GF-D8 (cell line): ENCODE data around the gene P2RY11.

Experiments used
- DNase-seq: peaks from one replicate; lab custom pipeline; 2025; lab: John Stamatoyannopoulos, UW

Gene P2RY11

DNA sequence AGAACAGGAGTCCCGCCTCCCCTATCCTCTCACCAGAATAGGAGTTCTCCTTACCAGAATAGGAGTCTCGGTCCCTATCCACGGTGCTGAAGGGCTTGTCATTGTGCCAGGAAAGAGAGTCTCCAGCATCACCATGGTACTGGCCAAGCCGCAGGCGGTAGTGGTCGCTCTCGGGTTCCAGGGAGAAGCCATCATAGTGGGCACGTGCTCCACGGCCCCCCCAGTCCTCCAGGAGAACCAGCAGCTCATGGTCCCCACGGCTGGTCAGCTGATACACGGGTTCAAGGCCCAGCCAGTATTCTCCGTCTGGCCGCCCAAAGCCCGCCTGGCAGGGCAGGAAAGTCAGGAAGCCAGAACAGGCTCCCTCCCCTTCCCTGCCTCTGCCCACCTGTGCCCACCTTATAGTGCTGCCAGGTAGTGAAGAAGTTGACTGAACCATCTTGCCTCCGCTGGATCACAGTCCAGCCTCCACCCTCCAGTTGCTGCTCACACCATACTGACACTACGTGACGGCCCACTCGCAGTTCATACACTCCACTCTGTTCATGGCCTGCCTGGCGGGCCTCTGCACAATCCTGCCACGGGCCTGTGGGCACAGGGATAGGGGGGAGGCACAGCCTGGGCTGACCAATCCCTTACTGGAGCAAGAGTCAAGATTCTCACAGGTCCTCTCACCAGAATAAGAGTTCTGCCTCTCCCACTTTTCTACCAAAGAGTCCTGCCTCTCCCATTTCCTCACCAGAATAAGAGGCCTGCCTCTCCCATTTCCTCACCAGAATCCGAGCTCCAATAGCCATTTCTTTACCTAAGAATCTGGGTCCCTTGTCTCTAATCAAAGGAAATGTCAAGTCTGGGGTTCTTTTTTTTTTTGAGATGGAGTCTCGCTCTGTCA, 18.0 kb upstream of the P2RY11 start:
- DNase-seq = no peak

DNA sequence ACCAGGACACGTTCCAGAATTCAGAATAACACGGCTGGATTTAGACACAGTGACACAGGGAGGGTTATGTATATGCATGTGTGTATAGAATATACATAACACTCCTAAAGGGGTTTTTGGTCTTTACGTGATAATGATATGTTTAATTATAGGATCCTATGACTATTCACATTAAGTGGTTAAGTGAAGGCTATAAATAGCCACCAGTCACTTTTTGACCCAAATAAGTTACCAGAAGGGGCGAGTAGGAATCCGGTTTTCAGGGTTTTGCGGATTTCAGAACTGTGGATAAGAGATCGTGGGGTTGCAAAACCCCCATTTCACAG, 15.9 kb upstream of the P2RY11 start:
- DNase-seq = no peak

DNA sequence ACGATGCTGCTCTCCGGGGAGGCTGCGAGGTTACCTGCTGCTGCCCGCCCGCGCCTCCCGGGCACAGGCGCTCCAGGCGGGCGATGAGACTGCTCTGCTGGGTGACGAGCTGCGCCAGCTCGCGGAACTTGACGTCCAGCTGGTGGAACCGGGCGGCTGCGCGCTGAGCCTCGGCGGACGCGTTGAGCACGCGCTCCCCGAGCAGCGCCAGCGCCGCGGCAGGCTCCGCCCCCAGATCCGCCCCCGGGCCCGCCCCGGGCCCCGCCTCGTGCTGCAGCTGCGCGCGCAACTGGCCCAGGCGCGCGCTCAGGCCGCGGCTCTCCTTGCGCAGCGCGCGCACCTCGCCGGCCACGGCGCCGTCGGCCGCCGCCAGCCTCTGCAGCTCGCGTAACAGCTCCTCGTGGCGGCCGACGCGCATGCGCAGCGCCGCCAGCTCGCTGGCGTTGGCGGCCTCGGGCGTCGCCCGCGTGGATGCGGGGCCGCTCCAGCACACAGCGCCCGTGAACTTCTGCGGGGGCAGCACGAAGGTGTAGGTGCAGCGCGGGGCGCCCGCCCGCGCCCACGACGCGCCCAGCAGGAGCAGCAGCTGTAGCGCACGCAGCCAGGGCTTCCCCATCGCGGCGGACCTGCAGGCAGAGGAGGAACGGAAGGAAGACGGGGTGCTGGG, 15.4 kb upstream of the P2RY11 start:
- peak; percentile 76 for DNase-seq

DNA sequence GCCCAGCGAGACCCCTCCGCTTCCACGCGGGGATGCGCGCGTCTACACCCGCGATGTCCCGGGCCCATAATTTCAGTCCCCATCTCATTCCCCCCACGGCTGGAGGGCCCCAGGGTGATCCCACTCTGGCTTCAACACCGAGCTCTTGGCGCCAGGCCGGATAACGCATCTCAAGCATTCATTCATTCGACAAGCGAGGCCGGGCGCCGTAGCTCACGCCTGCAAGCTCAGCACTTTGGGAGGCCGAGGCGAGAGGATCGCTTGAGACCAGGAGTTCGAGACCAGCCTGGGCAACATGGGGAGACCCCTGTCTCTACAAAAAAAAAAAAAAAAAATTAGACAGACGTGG, 14.9 kb upstream of the P2RY11 start:
- peak; percentile 43 for DNase-seq

DNA sequence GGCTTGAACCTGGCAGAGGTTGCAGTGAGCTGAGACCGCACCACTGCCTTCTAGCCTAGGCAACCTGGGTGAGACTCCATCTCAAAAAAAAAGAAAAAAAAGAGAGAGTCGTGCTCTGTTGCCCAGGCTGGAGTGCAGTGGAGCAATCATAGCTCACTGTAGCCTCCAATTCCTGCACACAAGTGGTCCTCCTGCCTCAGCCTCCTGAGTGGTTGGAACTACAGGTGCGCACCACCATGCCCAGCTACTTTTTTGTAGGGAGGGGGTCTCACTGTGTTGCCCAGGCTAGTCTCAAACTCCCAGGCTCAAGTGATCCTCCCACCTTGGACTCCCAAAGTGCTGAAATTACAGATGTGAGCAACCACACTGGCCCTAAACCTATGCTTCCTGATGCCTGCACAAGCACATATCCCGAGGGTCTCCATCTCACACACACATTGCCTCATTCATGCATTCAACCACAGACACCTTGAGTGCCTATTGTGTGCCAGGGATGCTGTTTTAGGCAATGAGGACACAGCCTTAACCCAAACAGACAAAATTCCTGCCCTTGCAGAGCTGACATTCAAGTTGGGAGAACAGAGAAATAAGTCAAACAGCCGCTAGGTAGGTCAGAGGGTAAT, 11.2 kb upstream of the P2RY11 start:
- no peak for DNase-seq

DNA sequence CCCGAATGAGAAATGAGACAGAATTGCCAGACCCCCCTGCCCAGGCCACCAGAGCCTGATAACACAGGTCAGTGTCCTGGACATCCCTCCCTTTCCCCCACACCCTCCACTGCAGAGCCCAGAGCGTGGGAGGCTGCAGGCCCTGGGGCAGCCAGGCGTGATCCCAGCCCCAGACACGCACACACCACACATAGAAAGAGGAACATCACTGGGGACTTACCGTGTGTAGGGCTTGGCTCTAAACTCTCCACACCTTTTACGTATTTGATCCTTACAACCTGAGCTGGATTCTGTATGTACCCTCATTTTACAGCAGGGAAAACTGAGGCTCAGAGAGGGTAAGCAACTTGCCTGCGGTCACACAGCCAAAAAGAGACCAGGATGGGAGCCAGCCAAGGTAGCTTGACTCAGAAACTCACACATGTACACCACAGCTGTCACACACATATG, 8.7 kb upstream of the P2RY11 start:
- peak; percentile 63 for DNase-seq

DNA sequence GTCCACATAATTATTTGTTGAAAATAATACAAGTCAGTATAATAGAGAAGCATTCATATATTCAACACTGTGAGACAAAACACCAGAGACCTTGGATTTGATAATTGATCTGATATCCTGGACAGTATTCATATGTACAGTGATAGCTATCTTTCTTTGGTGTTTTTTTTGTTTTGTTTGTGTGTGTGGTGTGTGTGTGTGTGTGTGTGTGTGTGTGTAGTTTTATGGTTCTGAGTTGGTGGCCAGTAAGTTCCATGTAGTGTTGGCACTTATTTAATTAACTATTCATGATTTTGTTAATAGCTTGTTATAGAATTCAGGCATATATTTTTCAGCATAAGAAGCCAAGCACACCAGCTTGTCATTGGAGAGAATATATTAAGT, 7.4 kb upstream of the P2RY11 start:
- DNase-seq = no peak

DNA sequence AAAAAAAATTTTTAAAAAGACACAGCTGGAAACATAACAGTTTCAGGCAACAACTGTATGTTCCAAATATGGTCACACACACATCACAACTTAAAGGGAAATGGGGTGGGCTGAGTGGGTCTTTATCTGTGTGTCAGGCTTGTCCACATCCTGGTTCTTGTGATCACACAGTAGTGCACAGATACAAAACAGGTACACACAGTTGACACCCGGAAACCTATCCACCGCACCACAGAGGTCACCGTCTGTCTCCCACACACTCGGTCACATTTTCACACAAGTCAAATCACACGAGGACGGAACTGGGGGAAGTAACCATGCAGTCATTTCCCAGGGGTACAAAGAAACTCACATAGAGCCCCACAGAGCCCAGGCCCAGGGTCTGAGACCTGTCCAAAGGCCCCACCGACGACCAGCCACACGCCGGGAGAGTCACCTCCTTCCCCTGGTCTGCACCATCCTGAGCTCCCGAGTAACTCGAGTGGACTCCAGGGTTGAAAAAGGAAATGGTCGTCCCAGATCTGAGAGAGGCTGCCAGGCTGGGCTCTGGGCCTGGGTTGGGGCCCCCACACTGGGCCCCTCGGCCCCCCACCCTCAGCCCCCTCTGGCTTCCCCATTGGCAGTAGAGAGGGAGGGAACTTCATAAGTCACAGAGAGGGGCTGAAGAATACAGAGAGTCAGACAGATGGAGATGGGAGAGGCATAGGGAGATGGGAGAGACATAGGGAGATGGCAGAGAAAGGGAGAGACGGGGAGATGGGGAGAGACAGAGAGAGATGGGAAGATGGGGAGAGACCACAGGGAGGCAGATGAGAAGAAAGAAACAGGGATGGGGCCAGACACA, 6.6 kb upstream of the P2RY11 start:
- peak; percentile 86 for DNase-seq

DNA sequence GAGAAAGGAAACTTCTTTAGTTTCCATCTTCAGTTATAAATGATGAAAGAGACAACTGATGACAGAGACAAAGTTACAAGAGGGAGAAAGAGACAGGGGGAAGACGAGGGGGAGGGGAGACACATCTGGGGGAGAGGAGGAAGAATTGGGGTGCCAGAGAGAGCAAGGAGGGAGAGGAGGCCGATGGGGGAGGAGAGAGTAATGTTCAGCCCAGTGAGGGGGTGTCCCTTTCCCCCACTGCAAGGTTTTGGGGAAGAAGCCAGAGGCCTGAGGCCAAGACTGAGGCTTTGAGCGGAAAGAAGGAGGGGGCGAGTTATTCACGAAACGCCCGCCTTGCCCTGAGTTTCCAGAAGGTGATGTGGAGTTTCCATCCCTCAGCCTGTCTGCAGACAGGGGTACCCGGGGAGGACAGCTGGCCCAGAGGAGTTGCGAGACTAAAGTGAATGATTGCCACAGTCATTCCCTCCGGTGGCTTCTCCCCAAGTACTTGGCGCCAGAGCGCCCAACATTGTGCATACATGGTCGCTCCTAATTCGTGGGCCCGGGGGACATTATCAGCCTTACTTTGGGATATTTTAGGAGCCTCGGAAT, 5.9 kb upstream of the P2RY11 start:
- peak; percentile 69 for DNase-seq

DNA sequence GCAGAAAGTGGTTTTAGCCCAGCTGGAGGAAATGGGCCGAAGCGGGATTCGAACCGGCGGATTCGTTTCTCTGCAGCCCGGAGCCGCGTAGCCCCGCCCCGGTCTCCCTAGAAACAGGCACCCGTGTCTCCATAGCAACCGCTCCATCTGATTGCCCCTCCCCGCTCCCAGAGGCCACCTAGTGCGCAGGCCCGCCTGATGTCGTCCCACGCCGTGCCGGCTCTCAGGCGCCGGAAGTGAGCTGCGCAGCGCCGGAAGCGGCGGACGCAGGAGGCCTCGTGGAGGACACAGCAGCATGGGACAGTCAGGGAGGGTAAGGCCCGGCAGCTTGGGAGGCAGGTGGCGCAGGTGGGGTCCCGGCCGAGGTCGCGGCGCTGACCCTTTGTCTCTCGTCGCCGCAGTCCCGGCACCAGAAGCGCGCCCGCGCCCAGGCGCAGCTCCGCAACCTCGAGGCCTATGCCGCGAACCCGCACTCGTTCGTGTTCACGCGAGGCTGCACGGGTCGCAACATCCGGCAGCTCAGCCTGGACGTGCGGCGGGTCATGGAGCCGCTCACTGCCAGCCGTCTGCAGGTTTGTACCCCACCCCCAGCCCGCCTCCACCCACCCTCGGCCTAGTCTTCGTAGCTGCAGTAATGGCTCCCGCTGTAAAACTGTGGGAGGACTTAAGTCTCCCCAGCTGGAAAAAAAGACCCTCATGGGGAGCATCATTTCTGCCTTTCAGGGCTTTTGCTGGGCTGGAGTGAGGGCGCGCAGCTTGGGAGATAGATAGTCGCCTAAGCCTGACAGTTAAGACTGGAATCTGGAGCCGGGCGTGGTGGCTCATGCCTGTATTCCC, 5.2 kb upstream of the P2RY11 start, which contains the start of gene PPAN:
Gene PPAN (plus strand): TSS at position 263 of the 837 bp plus-strand sequence. CDS start 33 bp downstream, at position 296.
- DNase-seq = peak; percentile 92

DNA sequence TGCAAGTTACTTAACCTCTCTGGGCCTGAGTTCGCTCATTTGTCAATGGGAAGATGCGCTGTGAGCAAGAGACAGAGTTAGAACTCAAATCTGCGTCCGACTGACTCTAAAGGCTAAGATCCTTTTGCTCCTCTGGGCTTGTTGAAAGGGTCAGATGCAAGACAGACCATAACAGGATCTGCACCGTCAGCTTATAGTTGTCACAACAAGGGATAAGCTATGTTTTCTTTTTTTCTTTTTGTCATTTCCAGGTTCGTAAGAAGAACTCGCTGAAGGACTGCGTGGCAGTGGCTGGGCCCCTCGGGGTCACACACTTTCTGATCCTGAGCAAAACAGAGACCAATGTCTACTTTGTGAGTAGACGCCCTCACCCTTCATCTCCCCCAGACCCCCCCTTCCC, 4.2 kb upstream of the P2RY11 start:
- DNase-seq = no peak

DNA sequence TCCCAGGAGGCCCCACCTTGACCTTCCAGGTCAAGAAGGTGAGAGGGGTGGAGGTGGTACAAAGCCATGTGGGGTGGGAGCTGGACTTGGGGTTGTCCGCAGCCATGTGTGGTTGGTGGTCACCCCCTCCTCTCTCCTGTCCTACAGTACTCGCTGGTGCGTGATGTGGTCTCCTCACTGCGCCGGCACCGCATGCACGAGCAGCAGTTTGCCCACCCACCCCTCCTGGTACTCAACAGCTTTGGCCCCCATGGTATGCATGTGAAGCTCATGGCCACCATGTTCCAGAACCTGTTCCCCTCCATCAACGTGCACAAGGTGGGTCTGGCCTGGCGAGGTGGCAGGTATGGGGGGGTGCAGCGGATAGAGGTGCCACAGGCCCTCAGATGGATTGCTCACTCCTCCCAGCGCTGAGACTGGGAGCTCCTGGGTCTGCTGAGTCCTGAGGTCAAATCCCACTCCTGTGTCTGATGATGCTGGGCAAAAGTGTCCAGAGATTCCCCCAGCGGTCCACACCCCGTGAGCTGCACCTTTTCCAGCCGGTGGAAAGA, 3.6 kb upstream of the P2RY11 start:
- no peak for DNase-seq

DNA sequence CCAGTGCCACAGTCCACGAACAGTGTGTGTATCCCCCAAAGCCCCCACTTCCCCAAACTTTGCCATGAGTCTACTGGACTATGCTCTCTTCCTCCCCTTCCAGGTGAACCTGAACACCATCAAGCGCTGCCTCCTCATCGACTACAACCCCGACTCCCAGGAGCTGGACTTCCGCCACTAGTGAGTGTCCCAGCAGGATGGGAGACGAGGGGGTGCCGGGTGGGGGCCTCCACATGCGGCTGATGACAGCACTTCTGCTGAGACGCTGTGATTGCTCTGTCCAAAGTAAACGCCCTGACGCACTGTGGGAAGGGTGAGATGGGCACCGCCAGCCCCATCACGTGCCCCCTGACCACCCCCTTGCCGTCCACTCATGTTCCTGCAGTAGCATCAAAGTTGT, 2.0 kb upstream of the P2RY11 start:
- DNase-seq = no peak

DNA sequence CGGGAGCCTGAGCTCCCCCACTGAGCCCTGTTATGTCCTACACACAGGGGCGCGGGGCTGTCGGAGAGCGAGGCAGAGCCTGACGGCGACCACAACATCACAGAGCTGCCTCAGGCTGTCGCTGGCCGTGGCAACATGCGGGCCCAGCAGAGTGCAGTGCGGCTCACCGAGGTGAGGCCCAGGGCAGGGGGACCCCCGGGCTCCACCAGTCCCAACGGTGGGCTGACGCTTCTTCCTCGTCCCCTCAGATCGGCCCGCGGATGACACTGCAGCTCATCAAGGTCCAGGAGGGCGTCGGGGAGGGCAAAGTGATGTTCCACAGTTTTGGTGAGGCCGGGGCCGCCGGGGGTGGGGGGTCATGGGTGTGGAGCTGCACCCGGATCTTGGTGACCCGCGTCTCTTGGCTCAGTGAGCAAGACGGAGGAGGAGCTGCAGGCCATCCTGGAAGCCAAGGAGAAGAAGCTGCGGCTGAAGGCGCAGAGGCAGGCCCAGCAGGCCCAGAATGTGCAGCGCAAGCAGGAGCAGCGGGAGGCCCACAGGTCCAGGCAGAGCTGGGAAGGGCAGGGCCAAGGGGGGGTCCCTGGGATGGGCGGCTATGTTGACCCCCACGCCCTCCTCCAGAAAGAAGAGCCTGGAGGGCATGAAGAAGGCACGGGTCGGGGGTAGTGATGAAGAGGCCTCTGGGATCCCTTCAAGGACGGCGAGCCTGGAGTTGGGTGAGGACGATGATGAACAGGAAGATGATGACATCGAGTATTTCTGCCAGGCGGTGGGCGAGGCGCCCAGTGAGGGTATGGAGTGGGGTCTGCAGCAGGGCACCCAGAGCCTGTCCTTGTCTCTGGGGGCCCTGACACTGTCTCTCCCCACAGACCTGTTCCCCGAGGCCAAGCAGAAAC, 1.2 kb upstream of the P2RY11 start:
- DNase-seq = no peak

DNA sequence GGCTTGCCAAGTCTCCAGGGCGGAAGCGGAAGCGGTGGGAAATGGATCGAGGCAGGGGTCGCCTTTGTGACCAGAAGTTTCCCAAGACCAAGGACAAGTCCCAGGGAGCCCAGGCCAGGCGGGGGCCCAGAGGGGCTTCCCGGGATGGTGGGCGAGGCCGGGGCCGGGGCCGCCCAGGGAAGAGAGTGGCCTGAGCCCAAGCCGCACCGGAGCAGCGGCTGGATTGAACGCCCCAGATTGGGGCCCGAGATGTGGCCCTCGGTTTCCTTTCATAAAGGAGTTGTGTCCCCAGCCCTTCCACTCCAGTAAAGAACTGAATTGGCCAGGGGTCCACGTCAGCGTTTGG, 548 bp upstream of the P2RY11 start:
- DNase-seq = no peak

DNA sequence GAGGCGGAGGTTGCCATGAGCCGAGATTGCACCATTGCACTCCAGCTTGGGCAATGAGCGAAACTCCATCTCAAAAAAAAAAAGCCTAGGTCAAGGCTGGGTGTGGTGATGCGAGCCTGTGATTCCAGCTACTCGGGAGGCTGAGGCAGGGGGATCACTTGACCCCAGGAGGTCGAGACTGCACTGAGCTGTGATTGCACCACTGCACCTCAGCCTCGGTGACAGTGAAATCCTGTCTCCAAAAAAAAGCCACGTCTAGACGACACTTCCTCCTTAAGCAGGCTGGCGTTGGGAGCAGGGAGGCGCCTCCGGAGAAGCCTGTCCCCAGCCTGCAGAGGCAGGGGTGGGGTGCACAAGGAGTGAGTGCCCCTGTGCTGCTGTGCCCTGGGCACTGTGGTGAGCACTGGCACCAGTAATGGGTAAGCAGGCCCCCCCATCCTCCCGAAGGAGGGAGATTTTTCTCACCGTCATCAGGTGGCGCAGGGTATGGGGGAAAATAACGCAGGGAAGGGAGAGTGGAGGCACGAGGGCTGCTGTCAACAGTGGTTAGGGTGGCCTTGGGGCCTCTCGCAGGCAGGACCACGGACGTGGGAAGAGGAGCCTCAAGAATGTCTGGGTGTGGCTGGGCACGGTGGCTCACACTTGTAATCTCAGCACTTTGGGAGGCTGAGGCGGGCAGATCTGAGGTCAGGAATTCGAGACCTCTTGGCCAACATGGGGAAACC, 706 bp downstream of the P2RY11 start:
- peak; percentile 65 for DNase-seq

DNA sequence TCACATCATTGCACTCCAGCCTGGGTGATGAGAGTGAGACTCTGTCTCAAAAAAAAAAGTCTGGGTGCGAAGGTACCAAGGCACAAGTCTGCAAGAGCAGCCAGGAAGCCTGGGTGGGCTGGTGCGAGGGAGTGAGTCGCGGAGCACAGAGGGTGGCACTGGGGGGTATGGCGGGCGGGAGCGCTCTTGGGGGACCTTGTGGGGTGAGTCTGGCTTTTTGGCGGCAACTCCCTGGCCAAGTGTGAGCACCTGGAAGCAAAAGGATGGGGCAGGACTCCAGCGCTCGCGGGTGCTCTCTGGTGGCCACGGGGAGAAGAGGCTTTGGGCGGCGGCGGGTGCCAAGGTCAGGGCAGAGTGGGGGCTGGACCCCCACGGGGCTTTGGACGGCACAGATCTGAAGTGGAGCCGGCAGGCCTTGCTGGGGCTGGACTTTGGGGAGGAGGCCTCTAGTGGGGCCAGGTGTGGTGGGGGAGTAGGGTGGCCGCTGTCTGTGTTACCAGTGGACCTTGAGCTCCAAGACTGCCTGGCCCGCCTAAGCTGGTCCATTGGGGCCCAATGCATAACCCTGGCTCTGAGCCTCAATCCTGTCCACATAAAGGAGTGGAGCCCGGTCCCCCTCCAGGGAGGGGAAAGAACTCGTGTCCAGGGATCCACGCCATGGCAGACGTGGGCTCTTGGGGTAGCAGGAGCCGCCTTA, 1.6 kb downstream of the P2RY11 start:
- DNase-seq = peak; percentile 25

DNA sequence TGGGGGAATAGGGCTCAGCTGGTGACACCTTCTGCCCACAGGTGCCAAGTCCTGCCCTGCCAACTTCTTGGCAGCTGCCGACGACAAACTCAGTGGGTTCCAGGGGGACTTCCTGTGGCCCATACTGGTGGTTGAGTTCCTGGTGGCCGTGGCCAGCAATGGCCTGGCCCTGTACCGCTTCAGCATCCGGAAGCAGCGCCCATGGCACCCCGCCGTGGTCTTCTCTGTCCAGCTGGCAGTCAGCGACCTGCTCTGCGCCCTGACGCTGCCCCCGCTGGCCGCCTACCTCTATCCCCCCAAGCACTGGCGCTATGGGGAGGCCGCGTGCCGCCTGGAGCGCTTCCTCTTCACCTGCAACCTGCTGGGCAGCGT, 2.1 kb downstream of the P2RY11 start:
- DNase-seq = no peak
